ENCODE data around the gene ROGDI. TPM values are rescaled to one million over a fixed set of nuclear protein-coding genes. Genes with fewer than 3 reads are reported as not detected.
A peak's percentile ranks its signal among the peaks of the same experiment; 100 is the strongest.

ROGDI gene
- total RNA-seq, 1 donor from 2014 or later = 11.7 TPM

DNA sequence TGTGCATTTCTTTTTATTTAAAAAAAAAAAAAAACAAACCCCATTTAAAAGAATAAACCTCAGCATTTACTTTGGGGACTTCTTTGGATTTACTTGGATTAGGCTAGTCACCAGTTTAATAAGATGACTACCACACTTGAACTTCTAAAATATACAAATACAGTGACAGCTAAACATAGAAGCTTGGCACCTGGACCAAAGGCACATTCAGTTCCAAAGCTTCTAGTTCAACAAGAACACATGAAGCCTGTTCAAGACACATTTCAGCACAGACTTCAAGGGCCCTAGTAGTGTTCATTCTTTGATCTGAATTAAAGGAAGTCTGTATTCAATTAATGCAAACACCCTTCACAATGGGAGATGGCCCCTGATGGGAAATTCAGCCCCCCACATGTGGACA, 11.6 kb upstream of the ROGDI start:
- no peak for DNase-seq (ENCODE audit: low read depth, low spot score)

DNA sequence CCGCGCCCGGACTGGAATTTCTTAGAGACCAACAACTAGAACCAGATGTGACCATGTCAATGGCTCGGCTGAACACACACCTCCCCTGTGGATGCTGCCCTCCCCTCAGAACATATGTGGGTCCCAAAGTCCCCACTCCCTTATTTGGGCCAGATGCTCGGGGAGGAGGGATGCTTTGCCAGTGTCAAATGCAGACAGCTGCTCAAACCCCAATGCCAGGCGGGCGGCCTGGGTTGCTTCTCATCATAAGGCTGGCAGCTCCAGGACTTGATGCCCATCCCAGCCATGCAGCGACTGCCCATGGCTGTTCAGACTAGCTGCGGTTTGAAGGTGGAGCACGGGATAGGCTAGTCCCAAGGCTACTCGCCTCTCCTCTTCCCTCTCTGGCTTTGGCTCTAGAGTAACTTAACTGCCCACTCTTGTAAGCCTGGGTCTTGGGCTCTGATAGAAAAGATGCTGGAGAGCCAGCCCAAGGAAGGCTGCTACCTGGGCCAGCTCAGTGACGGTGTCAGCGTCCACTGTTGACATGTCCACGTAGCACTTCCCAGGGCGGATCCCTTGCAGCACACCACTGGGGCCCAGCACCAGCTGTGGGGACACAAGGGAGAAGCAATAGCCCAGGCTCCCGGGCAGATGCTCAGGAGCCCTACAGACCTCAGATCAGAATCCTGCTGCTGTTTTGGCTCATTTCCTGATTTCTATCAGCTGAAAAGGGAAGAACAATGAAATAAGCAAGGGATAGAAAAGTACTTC, 11.0 kb upstream of the ROGDI start:
- no peak for DNase-seq (ENCODE audit: low read depth, low spot score)

DNA sequence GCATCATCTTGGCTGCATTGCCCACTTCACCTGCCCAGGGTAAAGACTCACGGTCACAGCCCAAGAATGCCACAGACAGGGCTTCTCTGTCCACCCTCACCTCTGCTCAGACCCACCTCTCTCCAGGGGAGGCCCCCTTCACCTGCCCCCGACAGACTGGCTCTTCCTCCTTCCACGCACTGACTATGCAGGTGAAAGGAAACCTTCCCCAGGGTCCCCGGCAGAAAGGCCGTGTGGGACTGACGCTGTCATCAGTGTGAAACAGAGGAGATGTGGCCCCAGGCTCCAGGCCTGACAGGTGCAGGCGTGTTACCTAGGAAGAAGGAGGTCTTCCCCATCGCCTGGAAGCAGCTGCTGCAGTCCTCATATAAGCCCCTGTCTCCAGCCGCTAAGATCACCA, 9.3 kb upstream of the ROGDI start:
- DNase-seq (ENCODE audit: low read depth, low spot score) = no peak

DNA sequence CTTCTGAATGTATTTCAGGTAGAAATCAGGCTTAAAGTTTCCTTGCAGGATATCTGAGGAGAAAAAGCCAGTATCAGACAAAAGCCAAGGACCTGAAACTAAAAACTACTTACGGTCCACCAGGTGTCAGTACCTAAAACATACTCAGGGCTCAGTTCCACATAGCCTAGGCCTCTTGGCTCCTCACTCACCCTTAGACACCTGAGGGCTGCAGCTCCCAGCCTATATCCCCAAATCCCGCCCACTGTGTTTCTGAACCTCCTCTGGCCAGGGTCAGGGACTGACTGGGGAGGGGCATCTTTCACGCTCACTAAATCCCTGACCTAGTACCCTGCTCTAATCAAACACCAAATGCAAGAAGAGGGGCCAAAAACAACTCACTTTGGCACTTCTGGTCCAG, 8.8 kb upstream of the ROGDI start:
- DNase-seq (ENCODE audit: low read depth, low spot score) = no peak

DNA sequence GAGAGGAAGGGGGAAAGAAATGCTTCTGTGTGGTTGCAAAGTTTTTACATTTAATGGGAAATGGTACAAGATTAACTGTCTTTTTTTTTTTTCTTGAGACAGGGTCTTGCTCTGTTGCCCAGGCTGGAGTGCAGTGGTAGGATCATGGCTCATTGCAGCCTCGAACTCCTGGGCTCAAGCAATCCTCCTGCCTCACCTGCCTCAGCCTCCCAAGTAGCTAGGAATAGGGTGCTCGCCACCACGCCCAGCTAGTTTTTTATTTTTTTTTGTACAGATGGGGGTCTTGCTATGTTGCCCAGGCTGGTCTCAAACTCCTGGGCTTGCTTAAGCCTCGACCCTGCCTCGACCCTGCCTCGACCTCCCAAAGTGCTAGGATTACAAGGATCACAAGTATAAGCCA, 3.8 kb upstream of the ROGDI start:
- DNase-seq (ENCODE audit: low read depth, low spot score) = no peak

DNA sequence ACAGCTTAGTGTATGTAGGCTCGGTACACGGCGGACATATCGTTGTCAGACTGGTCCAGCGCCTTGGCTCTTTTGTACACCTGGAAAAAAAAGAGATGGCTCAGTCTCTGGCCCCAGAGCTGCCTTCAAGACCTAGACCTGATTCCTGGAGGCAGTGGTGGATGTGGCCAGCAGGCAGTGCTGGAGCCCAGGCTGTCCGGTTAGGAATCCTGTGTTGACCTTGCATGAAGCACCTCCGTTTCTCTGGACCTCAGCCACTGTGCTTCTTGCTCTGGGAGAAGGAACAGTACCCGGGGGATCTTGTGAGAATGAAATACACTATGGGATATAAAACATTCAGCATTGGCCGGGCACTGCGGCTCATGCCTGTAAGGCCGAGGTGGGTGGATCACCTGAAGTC, 2.8 kb upstream of the ROGDI start:
- no peak for DNase-seq (ENCODE audit: low read depth, low spot score)

DNA sequence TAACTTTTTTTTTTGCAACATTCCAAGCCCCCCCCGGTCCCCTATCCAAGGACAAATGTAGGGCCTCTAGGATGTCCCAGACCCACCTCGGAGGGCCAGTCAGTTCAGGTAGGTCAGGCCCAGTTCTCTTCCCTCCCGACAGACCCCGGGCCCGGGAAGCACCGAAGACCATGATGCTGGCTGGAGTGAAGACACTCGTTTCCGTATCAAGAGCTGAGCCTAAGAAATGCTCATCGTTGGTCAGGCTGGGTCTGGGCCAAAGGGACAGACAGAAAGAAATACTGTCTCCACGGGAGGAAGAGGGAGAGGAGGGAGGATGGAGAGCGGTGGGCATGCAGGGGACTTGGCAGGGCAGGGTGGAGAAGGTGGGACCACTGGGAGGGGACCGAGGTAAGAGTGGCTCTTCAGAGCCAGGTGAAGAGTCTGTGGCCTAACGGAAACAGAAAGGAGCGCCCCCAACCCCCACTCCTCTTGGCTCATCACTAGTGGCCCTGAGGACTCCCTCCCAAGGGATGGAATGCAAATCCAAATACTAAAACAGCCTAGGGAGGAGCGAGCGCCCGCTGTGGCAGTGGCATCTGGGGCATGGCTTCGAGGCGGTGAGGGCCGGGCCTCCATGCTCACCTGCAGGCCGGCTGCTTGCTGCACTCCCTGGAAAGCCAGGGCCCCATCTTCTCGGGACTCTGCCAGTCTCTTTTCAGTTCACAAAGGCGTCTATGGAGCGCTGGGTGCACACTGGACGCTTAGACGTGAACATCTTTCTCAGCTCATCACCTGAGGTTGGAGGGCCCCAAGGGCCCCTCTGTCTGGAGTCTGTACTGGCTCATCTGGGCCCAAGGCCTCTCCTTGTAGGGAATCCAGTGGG, 1.7 kb upstream of the ROGDI start:
- DNase-seq (ENCODE audit: low read depth, low spot score) = no peak

DNA sequence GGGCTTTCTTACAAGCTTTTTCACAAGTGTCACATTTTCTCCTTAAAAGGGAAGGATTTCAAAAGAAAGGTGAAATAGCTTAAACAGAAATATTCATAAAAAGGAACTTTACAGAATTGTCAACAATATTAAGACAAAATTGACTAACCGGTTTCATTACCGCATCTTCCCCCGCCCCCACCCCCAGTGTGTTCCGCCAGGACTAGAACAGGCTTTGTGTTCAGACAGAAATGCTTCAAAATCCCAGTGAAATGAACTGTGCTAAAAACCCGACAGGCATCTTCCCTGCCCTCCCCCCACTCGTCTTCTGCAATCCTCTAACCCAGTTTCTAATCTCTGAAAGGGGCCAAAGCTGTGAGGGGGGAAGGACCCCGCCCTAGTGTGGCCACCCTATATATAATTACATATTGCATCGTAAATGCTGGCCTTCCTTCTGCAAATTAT, 990 bp upstream of the ROGDI start:
- DNase-seq (ENCODE audit: low read depth, low spot score) = no peak

DNA sequence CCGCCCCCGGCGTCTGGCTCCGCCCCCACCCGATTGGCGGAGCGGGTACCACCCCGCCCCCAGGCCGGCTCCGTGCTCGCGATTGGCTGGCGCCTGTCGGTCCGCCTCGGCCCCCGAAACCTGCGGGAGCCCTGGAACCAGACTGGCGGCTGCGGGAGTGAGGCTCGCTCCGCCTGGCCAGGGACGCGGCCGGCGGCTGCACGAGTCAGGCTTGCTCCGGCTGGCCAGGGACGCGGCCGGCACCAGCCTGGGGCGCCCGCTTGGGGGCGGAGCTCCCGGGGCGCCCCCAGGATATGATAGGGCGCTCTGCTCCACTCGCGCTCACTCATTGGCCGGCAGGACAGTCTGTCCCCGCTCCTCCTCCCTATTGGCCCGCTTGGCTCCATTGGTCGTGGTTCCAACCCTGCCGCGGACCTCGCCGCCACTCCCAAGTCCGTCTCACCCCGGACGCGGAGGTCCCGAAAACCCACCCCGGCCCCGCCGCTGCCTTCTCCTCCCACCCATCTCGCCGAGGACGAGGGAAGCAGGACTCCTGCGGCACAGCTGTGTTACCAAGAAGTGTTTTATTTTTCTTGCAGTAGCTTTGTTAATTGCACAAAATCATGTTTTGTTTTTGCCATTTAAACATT, 340 bp upstream of the ROGDI start:
- peak; percentile 47 for DNase-seq (ENCODE audit: low read depth, low spot score)

DNA sequence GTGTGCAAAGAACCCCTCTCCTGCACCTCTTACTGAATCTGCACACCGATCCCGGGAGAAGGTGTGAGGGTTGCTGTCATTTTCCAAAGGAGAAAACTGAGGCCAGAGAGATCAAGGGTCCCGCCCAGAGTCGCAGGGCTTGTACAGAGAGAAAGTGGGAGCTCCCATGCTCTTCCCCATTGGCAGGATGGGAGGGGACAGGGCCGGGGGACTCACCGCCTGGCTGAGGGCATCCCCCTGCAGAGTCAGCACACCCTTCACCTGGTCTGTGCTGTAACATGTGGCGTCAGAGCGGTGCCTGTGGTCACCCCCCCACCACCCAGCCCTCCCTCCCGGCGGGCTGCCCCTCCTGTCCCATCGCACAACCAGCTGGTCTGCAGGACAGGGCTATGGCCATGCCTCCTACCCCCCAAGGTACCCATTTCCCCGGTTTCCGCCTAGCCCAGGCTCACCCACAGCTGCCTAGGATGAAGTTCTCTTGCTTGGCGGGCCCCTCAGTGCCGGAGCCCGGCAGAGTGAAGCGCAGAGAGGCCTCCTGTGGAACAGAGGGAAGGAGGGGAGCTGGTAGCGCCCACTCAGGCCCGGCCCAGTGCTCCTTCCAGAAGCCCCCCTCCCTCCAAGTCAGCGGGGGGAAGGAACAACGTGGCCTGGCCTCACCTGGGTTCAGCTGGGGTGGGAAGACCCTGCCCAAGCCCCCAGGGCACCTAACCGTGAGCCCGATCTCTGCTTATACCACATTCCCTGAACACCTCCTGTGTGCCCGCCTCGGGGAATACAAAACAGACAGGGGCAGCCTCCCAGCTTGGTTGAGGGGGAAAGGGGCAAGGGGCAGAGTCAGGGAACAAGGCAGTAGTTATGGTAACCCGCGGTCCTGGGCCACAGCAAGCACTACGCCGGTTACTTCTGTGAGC, 1.1 kb downstream of the ROGDI start:
- DNase-seq (ENCODE audit: low read depth, low spot score) = no peak

DNA sequence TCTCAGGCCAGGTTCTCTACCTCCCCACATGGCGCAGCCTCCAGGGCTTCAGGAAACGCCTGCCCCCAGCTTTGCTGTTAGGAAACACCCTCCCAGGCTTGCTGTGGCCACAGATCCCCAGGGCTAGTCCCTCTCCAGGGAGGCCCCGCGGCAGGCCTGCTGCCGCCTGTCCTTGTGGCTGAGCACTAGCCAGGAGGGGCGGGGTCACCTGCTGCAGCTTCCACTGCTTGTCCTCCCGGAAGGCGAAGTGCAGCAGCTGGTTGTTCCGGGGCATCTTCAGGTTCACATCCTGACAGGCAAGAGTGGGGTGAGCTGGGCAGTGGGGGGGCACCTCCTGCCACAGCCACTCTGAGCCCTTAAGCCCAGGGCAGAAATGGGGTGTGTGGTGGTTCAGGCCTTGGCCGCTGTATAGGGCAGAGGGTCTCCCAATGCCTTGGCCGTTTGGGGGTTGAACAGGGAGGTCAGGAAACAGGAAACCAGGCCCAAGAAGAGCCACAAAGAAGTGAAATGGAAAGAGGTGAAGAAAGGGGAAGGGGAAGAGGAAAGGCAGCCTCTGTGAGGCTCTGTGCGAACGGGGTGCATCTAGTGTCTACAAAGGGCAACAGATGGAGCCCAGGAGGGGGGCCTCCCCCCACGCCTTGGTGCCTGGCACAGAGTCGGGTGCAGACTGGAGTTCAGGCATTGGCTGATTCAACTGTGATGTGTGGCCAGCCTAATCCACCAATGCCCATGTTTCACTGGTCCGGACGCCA, 2.0 kb downstream of the ROGDI start:
- DNase-seq (ENCODE audit: low read depth, low spot score) = no peak

DNA sequence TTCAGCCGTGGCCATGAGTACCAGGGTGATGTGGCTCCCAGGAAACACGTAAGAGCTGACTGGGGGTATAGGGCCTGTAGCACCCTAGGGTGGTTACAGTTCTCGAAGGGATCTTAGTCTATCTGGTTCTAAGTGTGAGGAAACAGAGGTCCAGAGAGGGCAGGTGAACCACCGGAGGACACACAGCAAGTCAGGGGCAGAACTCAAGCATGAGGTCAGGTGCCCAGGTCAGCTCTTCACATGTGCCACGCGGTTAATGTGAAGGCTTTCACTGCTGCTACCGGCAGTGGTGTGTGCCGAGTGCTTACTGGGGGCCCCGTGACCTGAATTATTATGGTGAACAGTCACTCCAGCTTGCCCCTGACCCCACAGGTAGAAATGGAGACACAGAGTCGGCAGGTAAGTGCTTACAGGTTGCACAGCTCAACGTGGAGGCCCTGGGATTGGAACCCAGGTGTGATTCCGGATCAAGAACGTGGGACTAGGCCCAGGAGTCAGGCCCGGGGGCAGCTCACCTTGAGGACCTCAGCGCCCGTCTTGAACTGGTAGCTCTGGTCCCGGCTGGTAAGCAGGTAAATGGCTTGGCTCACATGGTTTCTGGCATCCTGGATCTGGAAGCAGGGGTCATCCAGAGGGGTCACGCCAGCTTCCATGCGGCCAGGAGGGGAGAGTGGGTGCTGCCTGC, 3.1 kb downstream of the ROGDI start:
- no peak for DNase-seq (ENCODE audit: low read depth, low spot score)

DNA sequence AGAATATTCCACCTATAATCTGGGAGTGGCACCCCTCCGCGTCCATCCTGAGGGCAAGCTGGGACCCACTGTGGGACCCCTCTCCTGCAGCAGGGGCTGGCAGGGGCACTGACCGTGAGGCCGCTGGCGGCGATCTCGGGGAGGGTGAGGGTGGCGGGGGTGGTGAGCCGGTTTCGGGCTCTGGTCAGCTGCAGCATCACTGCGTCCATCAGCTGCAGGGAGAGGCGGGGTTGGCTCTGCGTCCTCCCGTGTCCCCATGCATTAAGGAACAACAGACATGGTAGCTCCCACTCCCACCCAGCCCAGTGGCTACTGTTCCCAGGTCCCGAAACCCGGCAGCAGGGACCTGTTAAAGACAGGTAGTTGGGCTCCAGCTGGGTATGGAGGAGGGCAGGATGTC, 4.0 kb downstream of the ROGDI start:
- no peak for DNase-seq (ENCODE audit: low read depth, low spot score)

DNA sequence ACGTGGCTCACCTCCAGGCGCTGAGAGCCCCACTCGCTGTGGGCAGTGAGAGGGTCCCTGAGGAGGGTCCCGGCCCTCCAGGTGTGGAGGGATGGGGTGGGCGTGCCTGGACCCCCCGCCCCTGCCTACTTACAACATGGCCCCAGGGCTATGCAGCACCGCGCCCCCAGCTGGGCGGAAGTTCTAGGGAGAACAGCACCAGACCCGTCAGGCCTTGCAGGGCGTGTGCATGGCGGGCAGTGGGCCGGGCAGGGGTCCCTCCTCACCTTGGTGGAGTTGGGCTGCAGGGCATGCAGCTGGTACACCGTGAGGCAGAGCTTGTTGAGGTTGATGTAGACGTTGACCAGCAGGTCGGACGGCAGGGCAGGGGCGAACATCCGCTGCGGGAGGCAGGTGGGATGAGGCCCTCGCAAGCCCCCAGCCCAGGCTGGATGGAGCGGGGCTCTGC, 4.6 kb downstream of the ROGDI start:
- no peak for DNase-seq (ENCODE audit: low read depth, low spot score)

DNA sequence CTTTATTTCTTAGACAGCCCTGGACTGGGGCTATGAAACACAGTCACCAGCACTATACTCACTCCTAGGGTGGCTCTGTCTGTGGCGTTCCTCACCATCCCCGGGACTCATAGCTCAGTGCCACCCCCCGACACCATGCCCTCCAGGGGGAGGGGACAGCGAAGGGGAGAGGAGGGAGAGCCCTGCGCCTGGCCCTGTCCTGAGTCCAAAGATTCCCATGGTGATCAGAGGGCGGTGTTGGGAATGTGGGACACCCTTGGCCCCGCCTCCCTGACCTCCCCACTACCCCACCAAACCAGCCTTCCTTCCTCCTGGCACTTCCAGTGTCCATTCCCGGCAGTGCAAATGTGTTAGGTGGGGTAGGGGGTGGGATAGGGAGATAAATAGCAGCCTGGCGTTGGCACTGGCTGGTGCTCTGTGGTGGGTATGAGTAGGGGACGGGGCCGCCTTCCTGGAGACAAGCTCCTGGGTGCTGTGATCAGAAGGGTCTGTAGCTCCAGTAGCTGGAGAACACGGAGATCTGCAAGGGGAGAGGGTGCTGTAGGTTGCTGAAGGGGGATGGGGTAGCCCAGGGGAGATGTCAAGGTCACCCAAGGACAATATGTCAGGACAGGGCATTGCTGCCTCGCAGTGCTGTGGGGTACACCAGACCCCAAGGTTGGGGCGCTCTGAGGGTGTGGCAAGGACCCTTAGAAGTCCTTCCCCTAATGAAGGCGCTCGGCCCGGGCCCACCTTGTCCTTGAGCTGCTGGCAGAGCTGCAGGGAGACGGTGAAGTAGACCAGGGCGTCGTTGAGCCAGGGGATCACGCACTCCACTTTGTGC, 5.2 kb downstream of the ROGDI start:
- no peak for DNase-seq (ENCODE audit: low read depth, low spot score)

DNA sequence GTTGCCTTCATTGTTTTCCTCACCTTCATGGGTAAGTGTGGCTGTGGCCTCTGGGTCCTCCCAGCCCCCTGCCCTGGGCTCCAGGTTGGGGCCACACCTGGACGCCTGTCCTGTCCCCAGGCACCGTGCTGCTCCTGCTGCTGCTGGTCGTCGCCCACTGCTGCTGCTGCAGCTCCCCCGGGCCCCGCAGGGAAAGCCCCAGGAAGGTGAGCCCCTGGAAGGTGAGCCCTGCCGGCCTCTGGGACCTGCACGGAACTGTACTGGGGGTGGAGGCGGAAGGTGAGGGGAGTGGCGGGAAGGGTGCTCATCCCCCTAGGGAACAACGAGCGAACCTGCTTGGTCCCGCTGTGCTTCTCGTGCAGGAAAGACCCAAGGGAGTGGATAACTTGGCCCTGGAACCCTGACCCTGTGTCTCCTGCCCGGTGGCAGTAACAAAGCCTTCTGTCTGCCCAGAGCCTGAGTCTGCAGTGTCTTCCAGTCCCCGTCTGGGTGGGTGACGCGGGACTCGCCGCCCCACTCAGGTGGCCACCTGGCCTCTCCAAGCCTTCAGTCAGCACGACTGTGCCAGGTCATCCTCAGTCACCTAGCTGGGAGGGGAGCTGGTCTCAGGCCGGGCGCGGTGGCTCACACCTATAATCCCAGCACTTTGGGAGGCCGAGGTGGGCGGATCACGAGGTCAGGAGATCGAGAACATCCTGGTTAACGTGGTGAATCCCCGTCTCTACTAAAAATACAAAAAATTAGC, 6.4 kb downstream of the ROGDI start:
- no peak for DNase-seq (ENCODE audit: low read depth, low spot score)

DNA sequence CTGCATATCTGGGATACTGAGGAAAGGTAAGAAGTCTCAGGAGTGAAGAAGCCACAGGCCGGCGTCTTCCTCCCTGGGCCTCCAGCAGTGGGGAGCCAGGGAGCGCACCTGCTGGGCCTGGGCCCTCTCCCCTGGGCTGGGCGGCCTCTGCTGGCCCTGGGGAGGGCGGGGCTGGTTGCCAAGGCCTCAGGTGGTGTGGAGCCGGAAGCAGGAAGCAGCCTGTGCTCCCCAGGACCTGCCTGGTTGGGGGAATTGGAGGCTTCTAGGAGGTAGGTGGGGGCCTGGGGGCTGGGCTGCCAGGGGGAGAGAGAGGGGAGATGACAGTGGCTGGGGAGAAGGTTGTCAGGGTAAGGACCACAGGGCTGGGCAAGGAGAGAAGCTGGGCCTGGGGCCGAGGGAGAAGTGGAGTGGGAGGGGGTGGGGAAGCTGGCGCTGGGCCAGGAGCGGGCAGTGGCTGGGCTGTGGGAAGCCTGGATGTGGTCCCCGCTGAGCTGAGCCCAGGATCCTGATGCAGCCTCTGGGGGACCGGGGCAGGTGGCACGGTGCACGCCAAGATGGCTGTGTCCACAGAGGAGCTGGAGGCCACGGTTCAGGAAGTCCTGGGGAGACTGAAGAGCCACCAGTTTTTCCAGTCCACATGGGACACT, 7.1 kb downstream of the ROGDI start, which contains the start of gene SMIM22:
SMIM22 (plus strand) TSS at position 189 of the 647 bp plus-strand sequence; CDS start at position 555, 366 bp downstream.
- no peak for DNase-seq (ENCODE audit: low read depth, low spot score)
